ENCODE data around the gene SEMA6D.

GRCh38 chr15:47812470-47812999 is 95.2 kb downstream of the SEMA6D start:
- TF ChIP-seq EP300 (IDR thresholded peaks at IDR 0.05; ENCODE audit: low read depth) (no peak), CTCF (IDR thresholded peaks at IDR 0.05) (no peak), POLR2A (IDR thresholded peaks at IDR 0.05) (no peak), POLR2AphosphoS5 (IDR thresholded peaks at IDR 0.05) (no peak)

Measured in transverse colon (tissue), 4 donors.